Measurements from ENCODE around the gene MOCS3.

MOCS3 gene

DNA sequence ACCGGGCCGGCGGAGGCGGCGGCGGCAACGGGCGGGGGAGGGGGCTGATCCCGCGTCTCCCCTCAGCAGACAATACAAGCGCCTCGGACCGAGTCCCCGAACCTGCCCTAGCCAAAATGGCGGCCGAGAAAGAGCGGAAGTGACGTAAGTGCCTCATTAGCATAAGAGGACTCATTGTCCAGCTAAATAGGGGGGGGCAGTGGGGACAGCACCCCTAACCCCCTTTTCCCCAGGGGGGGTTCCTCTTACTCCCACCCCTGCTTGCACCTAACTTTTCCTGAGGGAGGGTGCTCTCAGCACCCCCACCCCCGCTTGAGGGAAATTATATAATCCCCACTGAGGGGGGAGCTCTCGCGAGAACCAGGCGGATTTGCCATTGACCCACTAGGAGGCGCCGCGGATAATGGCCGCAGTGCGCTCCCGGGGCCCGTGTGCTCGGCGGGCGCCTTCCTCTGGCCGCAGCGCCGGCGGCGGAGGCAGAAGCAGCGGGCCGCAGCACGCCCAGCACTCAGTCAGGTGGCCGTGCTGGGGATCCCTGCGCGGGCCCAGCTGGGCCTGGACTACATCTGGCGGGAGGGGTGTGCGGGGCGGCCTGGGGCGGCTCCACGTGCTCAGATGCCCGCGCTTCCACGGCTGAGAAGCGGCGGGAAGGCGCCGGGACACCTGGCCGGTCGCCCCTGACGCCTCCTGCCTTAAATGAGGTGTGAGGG is 27.2 kb upstream of the MOCS3 start, which contains the start of gene ADNP:
TSS of gene ADNP (minus strand) at position 132 of the 710 bp plus-strand sequence. CDS start 27,441 bp downstream, outside the sequence.
- in situ Hi-C loops (cut with MboI; ENCODE audit: low sequenced_read_pairs) = no loop called here

DNA sequence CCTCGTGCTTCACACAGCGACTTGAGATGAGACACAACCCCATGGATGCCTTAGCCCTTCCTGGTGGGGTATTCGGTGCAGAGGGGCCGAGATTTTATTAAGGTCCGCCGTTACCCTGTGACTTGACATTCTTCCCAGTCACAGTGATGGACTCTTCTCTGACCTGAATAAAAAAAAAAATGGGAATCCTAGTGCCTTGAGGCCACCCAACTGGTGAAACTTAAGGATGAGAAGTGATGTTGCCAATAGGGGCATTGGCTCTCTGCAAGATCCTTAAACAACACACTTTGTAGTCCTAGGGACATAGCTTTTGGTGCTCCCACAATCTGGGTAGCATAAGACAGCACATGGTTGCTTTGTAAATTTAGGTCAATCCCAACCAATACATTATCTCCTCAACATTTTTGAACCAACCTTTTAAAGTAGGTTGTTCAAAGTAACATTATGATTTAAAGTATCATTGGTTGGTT is 26.6 kb upstream of the MOCS3 start:
- in situ Hi-C loops (cut with MboI; ENCODE audit: low sequenced_read_pairs) = no loop called here

DNA sequence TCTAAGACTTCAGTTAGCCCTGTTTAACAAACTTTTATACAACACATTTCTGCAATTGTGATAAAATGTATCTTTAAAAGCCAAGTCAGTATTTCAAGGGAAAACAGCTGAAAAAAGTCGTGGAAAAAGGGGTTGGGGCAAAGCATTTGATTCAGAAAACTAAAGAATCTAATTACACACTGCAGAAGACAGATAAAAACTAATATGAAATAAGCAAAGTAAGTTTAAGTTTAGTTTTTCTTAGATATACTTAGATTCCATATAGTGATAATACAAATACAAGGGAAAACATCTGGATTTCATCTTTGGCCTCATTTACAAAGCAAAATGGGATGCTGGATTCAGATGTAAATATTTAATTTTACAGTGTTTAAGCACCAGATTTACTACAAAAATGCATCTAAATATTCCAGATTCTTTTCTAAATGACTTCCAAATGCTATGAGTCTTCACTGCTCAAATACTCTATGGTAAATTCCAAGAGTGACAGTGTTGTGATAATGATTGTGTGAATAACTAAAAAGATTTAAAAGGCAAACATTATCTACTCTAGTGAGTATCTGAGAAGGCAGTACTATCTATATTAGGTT is 25.8 kb upstream of the MOCS3 start:
- in situ Hi-C loops (cut with MboI; ENCODE audit: low sequenced_read_pairs) = no loop called here

DNA sequence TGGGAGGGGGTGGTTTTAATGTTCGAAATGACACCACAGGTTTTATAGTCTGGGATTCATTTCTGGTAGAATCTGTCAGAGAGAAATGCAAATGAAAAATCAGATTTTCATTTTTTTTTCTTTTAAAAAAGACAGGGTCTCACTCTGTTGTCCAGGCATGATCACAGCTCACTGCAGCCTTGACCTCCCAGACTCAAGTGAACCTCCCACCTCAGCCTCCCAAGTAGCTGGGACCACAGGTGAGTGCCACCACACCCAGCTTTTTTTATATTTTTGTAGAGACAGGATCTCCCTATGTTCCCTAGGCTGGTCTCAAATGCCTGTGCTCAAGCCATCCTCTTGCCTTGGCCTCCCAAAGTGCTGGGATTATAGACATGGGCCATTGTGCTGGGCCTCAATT is 25.0 kb upstream of the MOCS3 start:
- in situ Hi-C loops (cut with MboI; ENCODE audit: low sequenced_read_pairs) = no loop called here

DNA sequence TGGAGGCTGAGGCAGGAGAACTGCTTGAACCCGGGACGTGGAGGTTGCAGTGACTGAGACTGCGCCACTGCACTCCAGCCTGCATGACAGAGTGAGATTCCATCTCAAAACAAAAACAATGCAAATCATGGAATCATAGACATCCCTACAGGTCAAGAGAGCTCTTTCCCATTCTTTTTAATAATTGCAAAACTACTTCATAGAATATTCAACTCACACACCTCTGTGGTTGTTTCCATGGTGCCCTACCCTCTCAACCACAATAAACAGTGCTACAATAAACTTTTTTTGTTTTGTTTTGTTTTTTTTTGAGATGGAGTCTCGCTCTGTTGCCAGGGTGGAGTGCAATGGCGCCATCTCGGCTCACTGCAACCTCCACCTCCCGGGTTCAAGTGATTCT is 15.5 kb upstream of the MOCS3 start:
- in situ Hi-C loops (cut with MboI; ENCODE audit: low sequenced_read_pairs) = no loop called here

DNA sequence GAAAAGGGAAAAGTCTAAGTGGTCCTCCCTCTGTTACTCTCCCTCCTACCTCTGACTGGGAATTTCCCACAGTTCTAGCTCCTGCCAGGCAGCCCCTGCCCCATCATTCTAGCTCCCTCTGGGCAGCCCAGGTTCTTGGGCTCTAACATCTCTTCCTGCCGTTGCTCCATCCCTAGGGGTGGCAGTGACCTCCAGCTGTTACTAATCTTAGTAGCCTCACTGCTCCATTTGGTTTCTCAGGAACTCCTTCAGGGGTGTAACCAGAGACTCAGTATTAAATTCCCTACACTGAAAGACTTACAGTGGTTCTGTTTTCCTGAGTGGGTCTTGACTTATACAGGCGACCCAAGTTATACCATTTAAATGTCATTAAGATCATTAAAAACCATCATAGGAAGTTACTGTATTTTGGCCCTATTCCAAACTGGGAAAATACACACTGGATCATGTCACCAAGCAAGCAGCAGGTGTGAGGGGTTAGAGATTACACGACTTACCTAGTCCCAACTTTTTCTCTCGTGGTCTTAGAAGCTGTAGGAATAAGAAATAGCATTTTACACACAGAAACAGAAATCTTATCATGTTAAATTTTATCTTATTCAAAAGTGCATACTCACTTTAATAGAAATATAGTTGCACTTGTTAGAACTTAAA is 10.4 kb upstream of the MOCS3 start:
- in situ Hi-C loops (cut with MboI; ENCODE audit: low sequenced_read_pairs) = no loop called here

DNA sequence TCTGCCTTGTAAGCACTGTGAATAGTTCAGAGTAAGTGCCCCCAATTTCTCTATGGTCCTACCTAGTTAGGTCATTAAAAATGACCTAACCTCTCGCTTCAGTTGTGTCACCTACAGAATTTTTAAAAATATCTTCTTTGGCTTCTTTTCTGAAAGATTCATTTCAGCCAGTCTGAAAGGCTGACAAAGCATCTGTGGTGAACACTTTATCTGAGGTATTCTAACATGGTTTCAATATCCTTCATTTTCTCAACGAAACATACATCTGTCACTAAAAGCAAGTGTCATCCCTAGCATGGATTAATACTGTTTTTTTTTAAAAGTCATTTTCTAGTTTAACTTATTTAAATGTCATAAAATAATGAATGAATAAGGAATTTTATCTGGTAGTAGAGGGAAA is 5.4 kb upstream of the MOCS3 start:
- in situ Hi-C loops (cut with MboI; ENCODE audit: low sequenced_read_pairs) = no loop called here

DNA sequence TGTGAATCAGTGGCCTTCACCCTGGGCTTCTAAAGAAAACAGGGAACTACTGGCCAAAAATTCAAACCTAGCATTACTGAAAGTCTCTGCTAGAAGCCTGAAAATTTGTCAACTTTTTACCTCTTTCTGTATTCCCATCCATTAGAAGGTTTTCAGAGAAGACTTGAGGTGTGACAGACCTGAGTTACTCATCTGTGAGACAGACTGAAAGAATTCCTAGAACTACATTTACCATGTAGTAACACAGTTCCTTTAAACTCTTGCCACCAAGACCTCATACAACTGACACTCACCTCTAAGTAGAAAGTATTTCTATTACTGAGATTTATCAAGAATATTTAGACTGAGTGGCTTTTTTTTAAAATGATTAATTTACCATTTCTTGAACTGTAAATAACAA is 4.8 kb upstream of the MOCS3 start:
- in situ Hi-C loops (cut with MboI; ENCODE audit: low sequenced_read_pairs) = no loop called here

DNA sequence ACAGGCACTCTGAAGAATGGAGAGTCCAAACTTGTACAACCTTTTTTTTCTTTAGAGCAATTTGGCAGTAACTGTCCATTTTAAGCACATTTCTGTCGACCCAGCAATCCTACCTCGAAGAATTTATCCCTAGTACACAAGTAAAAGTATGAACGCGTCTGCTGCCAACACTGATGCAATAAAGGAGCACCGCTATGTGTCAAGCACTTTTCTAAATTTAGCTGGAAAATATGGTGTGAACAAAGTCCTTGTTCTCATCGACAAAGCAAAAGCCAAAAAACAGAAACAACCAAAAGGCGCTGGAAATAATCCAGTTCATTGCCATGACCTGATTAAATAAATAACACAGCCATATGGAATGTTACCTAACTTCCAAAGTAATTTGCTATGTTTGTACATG is 1.3 kb upstream of the MOCS3 start:
- in situ Hi-C loops (cut with MboI; ENCODE audit: low sequenced_read_pairs) = no loop called here

DNA sequence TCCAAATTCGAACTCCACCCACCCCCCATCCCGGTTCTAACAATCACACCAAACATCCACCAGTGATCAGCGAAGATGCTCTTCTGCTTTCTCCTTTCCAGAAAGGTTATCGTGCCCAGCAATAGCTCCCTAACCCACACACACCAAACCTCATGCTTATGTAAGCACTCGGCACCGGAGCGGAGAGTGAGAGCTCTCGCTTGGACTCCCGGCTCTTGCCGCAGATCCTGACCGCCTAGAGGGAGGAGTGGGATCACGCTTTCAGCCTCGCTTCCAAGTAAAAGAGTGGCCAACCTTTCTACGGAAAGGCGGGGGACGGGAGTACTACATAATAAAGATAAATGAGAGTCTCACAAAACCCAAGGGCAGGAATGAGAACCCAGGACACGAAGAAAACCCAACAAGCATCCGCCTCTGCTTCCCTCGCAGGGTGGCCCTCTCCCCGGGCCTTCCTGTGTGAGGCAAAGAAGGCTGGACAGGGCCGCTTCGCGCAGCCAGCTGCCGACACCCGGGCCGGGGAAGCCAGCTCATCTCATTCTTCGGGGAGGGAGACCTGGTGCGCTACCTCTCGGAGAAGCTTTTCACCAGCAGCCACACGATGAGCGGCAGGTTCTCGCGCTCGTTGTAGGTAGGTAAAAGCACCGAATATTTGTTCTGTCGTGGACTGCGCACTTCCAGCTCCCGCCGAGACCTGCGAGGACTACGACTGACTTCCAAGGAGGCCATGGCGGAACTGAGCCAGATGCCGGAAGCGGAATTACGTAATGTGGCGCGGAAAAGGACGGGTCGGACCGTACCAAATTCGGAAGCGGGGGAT is 612 bp upstream of the MOCS3 start, which contains the start of gene DPM1:
TSS of gene DPM1 (minus strand) at position 735 of the 817 bp plus-strand sequence. CDS start at position 726, 9 bp downstream.
- in situ Hi-C loops (cut with MboI; ENCODE audit: low sequenced_read_pairs) = no loop called here

DNA sequence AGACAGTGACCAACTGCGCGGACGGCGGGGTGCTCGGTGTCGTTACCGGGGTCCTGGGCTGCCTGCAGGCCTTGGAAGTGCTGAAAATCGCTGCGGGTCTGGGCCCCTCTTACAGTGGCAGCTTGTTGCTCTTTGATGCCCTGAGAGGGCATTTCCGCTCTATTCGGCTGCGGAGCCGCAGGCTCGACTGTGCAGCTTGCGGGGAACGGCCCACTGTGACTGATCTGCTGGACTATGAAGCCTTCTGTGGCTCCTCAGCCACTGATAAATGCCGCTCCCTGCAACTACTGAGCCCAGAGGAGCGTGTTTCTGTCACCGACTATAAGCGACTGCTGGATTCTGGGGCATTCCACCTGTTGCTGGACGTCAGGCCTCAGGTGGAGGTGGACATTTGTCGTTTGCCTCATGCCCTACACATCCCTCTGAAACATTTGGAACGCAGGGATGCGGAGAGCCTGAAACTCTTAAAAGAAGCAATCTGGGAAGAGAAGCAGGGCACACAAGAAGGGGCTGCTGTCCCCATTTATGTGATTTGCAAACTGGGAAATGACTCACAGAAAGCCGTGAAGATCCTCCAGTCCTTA is 1.0 kb downstream of the MOCS3 start:
- in situ Hi-C loops (cut with MboI; ENCODE audit: low sequenced_read_pairs) = no loop called here

DNA sequence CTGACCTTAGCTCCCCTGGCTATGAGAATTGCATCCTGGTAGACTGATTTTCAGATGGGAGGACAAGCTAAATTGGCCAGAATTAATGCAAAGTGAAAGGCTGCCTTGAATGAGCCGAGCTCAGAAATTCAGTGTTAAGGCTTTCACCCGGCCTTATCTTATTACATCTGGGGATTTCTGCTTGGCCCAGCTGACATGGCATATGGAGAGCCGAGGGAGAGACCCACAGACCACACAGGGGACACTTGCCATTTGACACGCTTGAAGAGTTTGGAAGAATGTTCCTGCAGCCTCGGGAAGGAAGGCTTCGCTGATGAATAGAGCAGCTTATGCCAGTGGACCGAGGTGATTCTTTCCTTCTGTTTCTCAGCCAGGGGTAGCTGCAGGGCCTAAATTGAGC is 9.0 kb downstream of the MOCS3 start:
- in situ Hi-C loops (cut with MboI; ENCODE audit: low sequenced_read_pairs) = no loop called here

DNA sequence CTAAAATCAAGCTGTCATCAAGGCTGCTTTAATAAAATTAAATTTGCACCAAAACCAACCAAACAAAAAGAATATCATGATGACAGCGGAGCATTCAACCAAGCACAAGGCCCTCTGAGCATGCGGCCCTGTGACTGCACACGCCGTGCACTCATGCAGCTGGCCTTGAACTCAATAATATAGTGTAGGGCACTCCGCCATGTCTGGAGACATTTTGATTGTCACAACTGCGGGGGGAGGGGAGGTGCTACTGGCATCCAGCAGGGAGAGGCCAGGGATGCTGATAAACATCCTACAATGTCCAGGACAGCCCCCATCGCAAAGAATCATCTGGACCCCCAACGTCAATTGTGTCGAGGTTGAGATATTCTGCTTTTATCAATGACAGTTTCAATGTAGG is 9.7 kb downstream of the MOCS3 start:
- in situ Hi-C loops (cut with MboI; ENCODE audit: low sequenced_read_pairs) = no loop called here

DNA sequence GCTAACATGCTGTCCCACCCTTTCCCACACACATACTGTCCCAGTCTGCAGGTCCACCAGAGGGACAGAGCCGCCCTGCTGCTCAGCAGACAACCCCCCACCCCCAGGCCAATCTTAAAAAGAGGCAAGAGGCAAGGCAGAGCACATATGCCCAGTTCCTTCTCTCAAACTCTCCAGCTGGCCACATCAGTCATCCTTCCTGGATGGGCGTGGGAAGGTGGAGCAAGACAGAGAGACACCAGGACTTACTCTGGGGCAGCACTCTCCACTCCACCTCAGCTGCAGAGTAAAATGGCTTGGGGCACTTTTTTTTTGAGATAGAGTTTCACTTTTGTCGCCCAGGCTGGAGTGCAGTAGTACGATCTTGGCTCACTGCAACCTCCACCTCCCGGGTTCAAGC is 10.8 kb downstream of the MOCS3 start:
- in situ Hi-C loops (cut with MboI; ENCODE audit: low sequenced_read_pairs) = no loop called here

DNA sequence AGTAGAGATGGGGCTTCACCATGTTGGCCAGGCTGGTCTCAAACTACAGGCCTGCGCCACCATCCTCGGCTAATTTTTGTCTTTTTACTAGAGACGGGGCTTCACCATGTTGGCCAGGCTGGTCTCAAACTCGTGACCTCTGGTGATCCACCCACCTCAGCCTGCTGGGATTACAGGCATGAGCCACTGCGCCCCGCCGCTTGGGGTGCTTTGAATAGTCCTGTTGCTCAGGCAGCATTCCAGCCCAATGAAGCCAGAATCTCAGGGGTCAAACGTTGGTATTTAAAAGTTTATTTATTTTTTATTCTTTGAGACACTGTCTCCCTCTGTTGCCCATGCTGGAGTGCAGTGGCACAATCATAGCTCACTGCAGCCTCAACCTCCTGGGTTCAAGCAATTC is 11.3 kb downstream of the MOCS3 start:
- in situ Hi-C loops (cut with MboI; ENCODE audit: low sequenced_read_pairs) = no loop called here

DNA sequence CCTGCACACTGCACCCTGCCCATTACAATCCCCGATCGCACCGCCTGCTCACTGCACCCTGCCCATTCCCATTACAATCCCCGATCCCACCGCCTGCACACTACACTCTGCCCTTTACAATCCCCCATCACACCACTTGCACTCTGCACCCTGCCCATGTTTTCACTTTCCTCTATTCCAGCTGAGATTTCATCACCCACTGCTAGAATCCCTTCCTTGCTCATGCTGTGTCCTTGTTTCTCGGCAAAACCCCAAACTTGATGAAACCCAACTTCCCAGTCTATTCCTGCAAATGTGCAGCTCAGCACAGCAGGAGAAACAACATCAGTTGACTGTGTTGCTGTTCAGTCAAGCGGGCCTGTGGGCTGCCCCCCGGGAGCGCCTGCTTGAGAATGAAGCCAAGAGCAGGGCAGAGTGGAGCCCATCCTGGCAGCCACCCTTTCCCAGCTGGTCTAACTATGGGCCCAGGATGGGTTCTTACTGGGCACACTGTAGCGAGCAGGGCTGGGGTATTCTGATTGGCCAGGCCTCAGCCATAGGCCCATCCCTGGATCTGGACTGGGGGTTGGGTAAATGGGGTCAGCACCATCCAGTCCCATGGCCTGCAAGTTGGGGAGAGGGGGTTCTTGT is 17.2 kb downstream of the MOCS3 start:
- in situ Hi-C loops (cut with MboI; ENCODE audit: low sequenced_read_pairs) = loop anchor here (25.0 kb wide), 1 partner anchor 636 kb away; no protein-coding TSS in a partner anchor

DNA sequence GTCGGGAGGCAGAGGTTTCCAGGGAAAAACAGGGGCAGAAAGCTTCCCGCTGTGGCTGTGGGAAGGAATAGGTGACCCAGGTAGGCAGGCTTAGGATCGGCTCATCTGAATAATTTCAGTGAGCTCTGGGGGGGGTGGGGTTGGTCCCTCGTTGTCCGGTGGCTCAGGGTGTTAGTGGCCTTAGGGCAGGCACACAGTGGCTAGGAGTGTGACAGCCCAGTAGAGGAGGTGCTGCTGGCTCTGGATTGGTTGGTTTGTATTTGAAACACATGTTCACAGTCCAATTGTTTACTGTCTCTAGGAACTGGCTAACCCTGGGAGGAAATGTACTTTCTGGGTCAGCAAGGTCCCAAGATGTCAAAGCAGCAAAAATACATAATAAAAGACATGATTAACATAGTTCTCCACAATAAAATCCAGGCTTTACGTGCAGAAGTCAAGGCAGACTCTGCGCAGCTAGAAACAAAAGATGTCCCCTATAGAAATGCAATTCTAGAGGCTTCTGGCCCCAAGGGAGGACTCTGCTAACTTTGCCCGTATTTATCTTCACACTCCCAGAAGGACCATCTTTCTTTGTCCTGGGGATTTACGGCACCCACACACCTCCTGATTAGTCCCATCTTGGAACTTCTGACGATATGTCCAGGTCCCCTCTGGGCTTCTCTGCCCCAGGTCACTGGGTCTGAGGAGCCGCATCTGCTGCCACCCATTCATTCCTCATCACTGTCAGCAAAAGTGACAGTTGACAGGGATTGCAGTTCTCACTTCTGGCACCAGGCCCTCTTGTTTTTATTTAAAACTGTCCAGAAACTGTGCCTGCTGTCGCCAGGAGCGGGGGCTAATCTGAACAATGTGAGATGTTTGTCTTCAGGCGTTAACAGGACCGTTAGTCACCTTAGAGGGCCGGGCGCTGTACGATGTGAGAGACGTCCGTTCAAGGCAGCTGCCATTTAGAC is 18.7 kb downstream of the MOCS3 start:
- in situ Hi-C loops (cut with MboI; ENCODE audit: low sequenced_read_pairs) = loop anchor here (25.0 kb wide), 1 partner anchor 635 kb away; no protein-coding TSS in a partner anchor

DNA sequence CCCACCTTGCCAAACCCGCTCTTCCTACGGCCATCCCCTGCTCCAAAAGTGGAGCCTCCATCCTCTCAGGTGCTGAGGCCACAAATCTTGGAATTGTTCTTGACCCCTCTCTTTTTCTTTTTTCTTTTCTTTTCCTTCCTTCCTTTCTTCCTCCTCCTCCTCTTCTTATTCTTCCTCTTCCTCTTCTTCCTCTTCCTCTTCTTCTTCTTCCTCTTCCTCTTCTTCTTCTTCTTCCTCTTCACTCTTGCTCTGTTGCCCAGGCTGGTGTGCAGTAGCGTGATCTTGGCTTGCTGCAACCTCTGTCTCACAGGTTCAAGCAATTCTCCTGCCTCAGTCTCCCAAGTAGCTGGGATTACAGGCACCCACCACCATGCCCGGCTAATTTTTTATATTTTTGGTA is 19.9 kb downstream of the MOCS3 start:
- in situ Hi-C loops (cut with MboI; ENCODE audit: low sequenced_read_pairs) = loop anchor here (25.0 kb wide), 1 partner anchor 634 kb away; no protein-coding TSS in a partner anchor

Measured in HL-60/S4 treated with phorbol 12-myristate 13-acetate at 8.2 ng/mL for 4 days and 3 days (cell line).